Activated naive CD4-positive, alpha-beta T cell (primary cell): ENCODE results near the gene DERA.
"Not testable (repeated sequence)": the region's sequence is repeated elsewhere in the genome, so short reads cannot be mapped to it uniquely, and the experiment has no call there.

Experiments
- DNase-seq, 4 experiments: peaks; one replicate each; lab custom pipeline; 2025; lab: John Stamatoyannopoulos, UW

The DERA gene

GRCh38 chr12:15963271-15963670 is 52.1 kb downstream of the DERA start:
- no peak for DNase-seq

GRCh38 chr12:15966426-15966825 is 55.3 kb downstream of the DERA start:
- no peak for DNase-seq

GRCh38 chr12:15967053-15967452 is 55.9 kb downstream of the DERA start:
- not testable (repeated sequence) for DNase-seq

- DNase-seq, result no peak
These were observed 60.1 kb downstream of the DERA start for GRCh38 chr12:15971211-15971610.

GRCh38 chr12:15972894-15973293 is 61.8 kb downstream of the DERA start:
- DNase-seq, result no peak

- DNase-seq, result no peak
These were observed 67.1 kb downstream of the DERA start for GRCh38 chr12:15977999-15978951.

GRCh38 chr12:15979096-15980092 is 68.3 kb downstream of the DERA start:
- no peak for DNase-seq

DNA sequence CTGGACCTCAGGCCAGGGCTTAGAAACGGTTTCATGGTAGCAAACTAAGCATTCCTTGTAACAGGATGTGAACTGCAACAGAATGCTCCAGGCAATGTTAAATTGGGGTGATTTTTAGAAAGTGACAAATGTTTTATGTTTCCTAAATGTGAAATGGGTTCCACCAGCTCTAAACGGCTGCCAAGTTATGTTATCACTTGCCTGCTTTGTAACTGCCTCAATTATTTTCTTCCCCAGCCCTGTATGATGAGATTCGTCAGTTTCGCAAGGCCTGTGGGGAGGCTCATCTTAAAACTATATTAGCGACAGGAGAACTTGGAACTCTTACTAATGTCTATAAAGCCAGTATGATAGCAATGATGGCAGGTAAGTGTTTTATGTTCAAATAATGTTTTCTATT is 70.9 kb downstream of the DERA start:
- no peak for DNase-seq

GRCh38 chr12:15982471-15982870 is 71.3 kb downstream of the DERA start:
- DNase-seq, result no peak

DNA sequence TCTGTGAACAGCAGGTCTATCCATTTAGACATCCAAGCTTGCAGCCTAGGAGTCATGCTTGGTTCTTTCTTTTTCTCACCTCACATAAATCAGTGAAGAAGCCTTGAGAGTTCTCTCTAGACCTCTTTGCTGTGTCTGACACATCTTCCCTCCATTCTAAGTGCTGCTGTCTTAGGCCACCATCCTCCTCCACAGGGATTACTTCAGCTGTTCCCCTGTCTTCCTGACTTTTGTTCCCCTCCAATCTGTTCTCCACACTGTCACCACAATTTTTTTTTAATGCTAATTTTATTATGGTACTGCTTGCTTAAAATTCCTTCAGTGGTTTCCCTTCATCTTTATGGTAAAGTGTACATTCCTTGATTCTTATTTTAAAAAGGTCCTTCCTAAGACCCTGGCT is 71.8 kb downstream of the DERA start:
- DNase-seq, result no peak

- DNase-seq, result no peak
These were observed 73.1 kb downstream of the DERA start for GRCh38 chr12:15984097-15984800.

DNA sequence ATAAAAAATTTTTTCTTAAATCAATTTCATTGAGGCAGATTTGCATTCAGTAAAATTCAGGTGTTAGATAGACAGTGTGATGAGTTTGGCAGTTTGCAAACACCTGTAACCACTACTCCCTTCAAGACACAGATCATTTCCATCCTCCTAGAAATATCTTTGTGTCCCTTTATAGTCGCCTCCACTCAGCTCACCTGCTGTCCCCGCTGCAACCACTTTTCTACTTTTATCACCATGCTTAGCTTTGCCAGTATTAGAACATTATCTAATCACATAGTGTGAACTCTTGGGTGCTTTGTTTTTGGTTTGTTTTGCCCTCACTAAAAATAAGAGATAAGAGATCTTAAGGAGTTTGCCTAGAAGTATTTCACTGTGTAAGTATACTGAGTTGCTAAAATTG is 73.8 kb downstream of the DERA start:
- no peak for DNase-seq

DNA sequence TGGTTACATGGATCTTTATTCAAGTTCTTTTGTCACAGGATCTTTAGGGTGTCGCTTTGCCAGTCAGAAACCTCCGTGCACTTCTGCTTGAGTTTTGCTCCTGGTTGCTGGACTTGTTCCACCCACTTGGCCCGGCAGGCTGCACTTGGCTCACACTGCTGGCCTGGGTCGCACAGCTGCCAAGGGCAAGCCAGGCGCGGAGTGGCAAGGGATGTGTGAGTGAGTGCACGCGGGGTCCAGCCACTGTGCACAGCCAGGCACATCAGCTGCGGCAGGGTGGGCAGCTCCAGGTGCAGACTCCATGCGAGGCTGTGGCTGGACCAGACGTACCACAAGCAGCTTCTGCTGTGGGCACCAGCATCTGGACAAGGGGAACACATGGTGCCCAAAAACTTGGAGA is 76.6 kb downstream of the DERA start:
- DNase-seq, result no peak

GRCh38 chr12:15988983-15989755 is 78.0 kb downstream of the DERA start:
- no peak for DNase-seq

GRCh38 chr12:15995801-15996200 is 84.7 kb downstream of the DERA start:
- DNase-seq, result no peak

GRCh38 chr12:15996254-15996653 is 85.1 kb downstream of the DERA start:
- no peak for DNase-seq

GRCh38 chr12:15996948-15997347 is 85.8 kb downstream of the DERA start:
- DNase-seq, result no peak

DNA sequence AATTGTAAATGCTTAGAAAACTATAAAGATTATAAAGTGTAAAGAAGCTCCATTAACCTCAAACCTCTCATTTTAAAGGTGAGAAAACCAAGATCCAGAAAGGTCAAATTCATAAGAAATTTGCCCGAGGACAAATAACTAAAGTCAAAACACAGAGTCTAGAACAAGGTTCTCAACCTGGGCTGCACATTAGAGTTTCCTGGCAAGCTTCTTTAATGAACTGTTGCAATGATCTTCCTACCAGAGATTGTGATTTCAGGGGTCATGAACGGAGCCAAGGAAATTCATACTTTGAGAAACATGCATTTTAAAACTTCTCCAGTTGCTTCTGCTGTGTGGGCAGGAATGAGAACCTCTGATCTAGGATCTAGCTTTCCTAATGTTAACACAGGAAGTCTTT is 86.8 kb downstream of the DERA start:
- DNase-seq, result no peak

DNA sequence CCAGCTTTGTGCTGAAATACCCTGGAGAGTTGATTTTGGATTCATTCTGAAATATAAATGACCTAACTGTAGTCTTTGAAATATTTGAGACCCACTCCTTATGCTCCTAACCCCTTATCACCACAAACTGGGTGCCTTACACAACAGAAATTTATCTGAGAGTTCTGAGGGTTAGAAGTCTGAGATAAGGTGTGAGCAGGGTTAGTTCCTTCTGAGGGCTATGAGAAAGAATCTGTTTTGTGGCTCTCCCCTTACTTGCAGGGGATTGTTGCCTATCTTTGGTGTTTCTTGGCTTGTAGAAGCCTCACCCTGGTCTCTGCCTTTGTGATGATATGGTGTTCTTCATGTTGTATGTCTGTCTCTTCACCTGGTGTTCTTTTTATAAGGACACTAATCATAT is 91.7 kb downstream of the DERA start:
- DNase-seq, result no peak

DNA sequence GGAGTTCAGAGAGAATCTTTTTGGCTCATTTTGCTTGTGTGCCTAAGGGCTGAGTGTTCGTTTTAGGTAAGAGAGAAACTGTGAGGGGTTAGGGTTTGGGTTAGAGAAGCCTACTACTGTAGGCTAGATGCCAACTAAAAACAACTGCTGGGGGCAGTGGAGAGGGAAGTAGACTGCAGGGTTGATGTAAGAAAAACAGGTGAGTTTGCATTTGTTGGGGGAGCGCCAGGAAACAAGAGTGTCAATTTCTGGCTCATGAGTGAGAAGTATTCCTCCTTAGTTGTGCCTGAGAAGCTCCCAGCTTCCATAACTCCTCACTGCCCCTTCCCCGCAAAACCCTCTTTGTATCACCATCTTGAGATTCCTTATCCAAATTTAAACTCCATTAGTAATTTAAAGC is 92.3 kb downstream of the DERA start:
- DNase-seq, result no peak

DNA sequence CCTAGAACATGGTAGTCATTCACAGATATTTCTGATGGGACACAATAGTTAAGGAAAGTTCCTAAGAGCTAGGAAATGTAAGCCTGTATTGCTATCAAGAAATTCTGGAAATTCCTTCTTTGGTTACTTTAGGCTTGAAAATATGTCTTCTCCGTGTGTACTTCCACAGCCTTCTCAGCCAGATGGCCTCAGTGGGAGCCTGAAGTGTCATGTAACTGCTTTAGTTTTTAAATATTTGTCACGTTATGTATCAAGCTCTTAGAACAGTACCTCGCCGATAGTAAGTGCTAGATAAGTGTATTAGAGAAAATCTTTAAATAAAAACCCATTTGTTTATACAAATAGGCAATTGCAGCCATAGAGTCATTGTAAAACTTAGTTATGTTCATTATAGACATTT is 95.6 kb downstream of the DERA start:
- DNase-seq, result no peak
